CD14-positive monocyte (primary cell): Measurements from ENCODE around the gene MYO7A. TPM values are rescaled to one million over a fixed set of nuclear protein-coding genes. Genes with fewer than 3 reads are reported as not detected.

Experiments used
- DNase-seq, 3 donors: peaks; one replicate each; pipeline ENCODE4 v3.0.0-alpha.2; 2011 to 2022
- H2AFZ ChIP-seq: 2 replicates; pipeline ENCODE4 v1.6.0; 2012; ENCODE audit warnings: mild to moderate bottlenecking, low read depth, low read length, inconsistent platforms; ENCODE audit not compliant: insufficient read depth, poor library complexity, severe bottlenecking
- H3K27ac ChIP-seq, 2 donors: 1 replicate in 1 of 2; 2 replicates in 1 of 2; pipeline ENCODE4 v1.5.1; 2012 to 2013; ENCODE audit warnings: low read length in 2 of 2, control low read depth in 1 of 2, inconsistent platforms in 1 of 2, low read depth in 1 of 2, mild to moderate bottlenecking in 1 of 2
- H3K27me3 ChIP-seq, 2 donors: one replicate each; pipeline versions ENCODE4 v1.6.0 to v1.6.1; 2011 to 2013; ENCODE audit warnings: low read length in 2 of 2; ENCODE audit not compliant: control insufficient read depth in 2 of 2, insufficient read depth in 2 of 2
- H3K36me3 ChIP-seq, 2 donors: replicated peaks in 1 of 2; 1 replicate in 1 of 2; 2 replicates in 1 of 2; pipeline versions ENCODE4 v1.5.1 to v1.6.1; 2012 to 2013; ENCODE audit warnings: low read length in 2 of 2, control low read depth in 1 of 2, inconsistent platforms in 1 of 2, mild to moderate bottlenecking in 1 of 2; ENCODE audit not compliant: insufficient read depth in 2 of 2, control insufficient read depth in 1 of 2
- H3K4me1 ChIP-seq, 2 donors: 1 replicate in 1 of 2; 2 replicates in 1 of 2; pipeline versions ENCODE4 v1.5.1 to v1.6.1; 2012 to 2013; ENCODE audit warnings: low read length in 2 of 2, control low read depth in 1 of 2, inconsistent platforms in 1 of 2, mild to moderate bottlenecking in 1 of 2, moderate library complexity in 1 of 2; ENCODE audit not compliant: insufficient read depth in 2 of 2, control insufficient read depth in 1 of 2
- H3K4me2 ChIP-seq: replicated peaks from 2 replicates; pipeline ENCODE3; 2012; ENCODE audit warnings: low read length, moderate library complexity, mild to moderate bottlenecking; ENCODE audit not compliant: poor library complexity, severe bottlenecking; ENCODE audit errors: extremely low read depth
- H3K4me3 ChIP-seq, 3 experiments: fragments of 200-600 bp in 1 of 3; sonication (generic) in 1 of 3; replicated peaks in 1 of 3; 1 replicate in 2 of 3; 2 replicates in 1 of 3; pipeline ENCODE4 v1.5.1; 2011 to 2013; ENCODE audit warnings: low read length in 3 of 3, mild to moderate bottlenecking in 3 of 3, control low read depth in 2 of 3, low read depth in 2 of 3, inconsistent platforms in 1 of 3, moderate library complexity in 1 of 3
- H3K79me2 ChIP-seq: 2 replicates; pipeline ENCODE4 v1.6.0; 2012; ENCODE audit warnings: mild to moderate bottlenecking, control low read depth, inconsistent platforms, low read length, moderate library complexity; ENCODE audit not compliant: insufficient read depth
- H3K9ac ChIP-seq: 2 replicates; pipeline ENCODE4 v1.6.0; 2017; ENCODE audit warnings: low read length, mild to moderate bottlenecking; ENCODE audit not compliant: insufficient read depth, poor library complexity, severe bottlenecking
- H3K9me3 ChIP-seq, 2 donors: replicated peaks in 1 of 2; 1 replicate in 1 of 2; 2 replicates in 1 of 2; pipeline versions ENCODE4 v1.5.1 to v1.6.1; 2012 to 2013; ENCODE audit warnings: low read length in 2 of 2, control low read depth in 1 of 2; ENCODE audit not compliant: control insufficient read depth in 1 of 2, insufficient read depth in 1 of 2
- H4K20me1 ChIP-seq: 2 replicates; pipeline ENCODE4 v1.6.0; 2012; ENCODE audit warnings: mild to moderate bottlenecking, low read length, control low read depth, moderate library complexity; ENCODE audit not compliant: insufficient read depth
- H3K27ac Mint-ChIP-seq, 7 donors: one replicate each; pipeline ENCODE4 v1.8.0; 2020; ENCODE audit warnings: mild to moderate bottlenecking in 7 of 7, mixed read lengths in 7 of 7, moderate library complexity in 6 of 7, inconsistent platforms in 2 of 7
- H3K27me3 Mint-ChIP-seq, 3 donors: one replicate each; pipeline ENCODE4 v1.8.0; 2021 to 2022; ENCODE audit warnings: low read depth in 3 of 3, mild to moderate bottlenecking in 3 of 3, mixed read lengths in 3 of 3, moderate library complexity in 3 of 3, inconsistent platforms in 1 of 3
- H3K36me3 Mint-ChIP-seq, 2 donors: one replicate each; pipeline ENCODE4 v1.8.0; 2020; ENCODE audit warnings: mixed read lengths in 2 of 2, inconsistent platforms in 1 of 2, mild to moderate bottlenecking in 1 of 2
- H3K4me1 Mint-ChIP-seq: one replicate; pipeline ENCODE4 v1.8.0; 2020; ENCODE audit warnings: mild to moderate bottlenecking, mixed read lengths
- H3K4me3 Mint-ChIP-seq, 2 donors: one replicate each; pipeline ENCODE4 v1.8.0; 2020; ENCODE audit warnings: mild to moderate bottlenecking in 2 of 2, mixed read lengths in 2 of 2, moderate library complexity in 1 of 2
- H3K9me3 Mint-ChIP-seq, 7 donors: one replicate each; pipeline ENCODE4 v1.8.0; 2020 to 2022; ENCODE audit warnings: mixed read lengths in 7 of 7, mild to moderate bottlenecking in 6 of 7, moderate library complexity in 6 of 7, inconsistent platforms in 2 of 7
- whole genome bisulfite sequencing: methylation state at CpG from one replicate; pipeline ENCODE4 v1.1.5; 2013; ENCODE audit warnings: missing lambda C conversion rate; ENCODE audit not compliant: insufficient coverage; 5-methylcytosine and 5-hydroxymethylcytosine counted together
- intact Hi-C, 2 donors: fragments of 100-400 bp; cut with micrococcal nuclease; formaldehyde crosslinking; loops; one replicate each; pipeline versions ENCODE4 v1.15.0 to v1.15.1; 2023
- polyA plus RNA-seq, 3 donors: library from polyadenylated mRNA; depleted of rRNA in 1 of 3; unstranded in 2 of 3; stranded (reverse) in 1 of 3; fragments of 300-500 nt in 2 of 3; fragments of >200 nt in 1 of 3; fragmentation: Illumina TruSeq in 2 of 3; gene quantifications; 1 replicate in 2 of 3; 2 replicates in 1 of 3; pipeline ENCODE4 v1.2.3, GENCODE V29; 2012 to 2021
- TF ChIP-seq, protein P1 (sequence below): fragments of 200-600 bp; IDR thresholded peaks from one replicate; pipeline ENCODE4 v1.8.0; 2022; ENCODE audit warnings: antibody characterized with exemption, mild to moderate bottlenecking

MYO7A gene
- polyA plus RNA-seq, 3 donors: 3.5 to 7.8 (median 3.6) TPM

DNA sequence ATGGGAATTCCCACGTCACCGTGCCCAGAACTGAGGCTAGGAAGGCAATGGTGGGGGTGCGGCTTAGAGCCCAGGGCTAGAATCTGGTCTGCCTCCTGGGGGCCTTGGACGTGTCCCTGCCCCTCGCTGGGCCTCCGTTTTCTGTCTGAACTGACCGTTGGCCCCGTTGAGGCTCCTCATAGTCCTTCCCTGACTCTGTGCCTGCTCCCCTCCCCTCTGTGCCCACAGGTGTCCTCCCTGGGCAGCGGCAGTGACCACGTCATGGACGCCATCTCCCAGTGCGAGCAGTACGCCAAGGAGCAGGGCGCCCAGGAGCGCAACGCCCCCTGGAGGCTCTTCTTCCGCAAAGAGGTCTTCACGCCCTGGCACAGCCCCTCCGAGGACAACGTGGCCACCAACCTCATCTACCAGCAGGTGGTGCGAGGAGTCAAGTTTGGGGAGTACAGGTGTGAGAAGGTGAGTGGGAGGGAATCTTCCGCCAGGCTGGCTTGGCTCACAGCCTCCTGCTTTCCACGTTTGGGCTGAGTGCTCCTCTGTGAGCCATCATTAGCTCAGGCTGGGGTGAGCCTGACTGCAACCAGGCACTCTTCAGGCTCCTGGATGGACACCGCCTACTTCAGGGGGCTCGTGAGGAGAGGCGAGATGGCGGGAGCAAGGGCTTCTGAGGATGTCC is 63.9 kb downstream of the MYO7A start:
- intact Hi-C loops: no loop called here
- Mint-ChIP-seq H3K4me1 (peaks cover 3% of the 10 kb centered on the region), H3K9me3 (peaks cover 0 to 2% (median 0%) of the 10 kb centered on the region in 7 donors), H3K4me3 (peak overlapping the region; percentile 28 to 70), H3K36me3 (peaks cover 6 to 16% of the 10 kb centered on the region in 2 donors), H3K27me3 (peaks cover 0 to 2% (median 0%) of the 10 kb centered on the region in 3 donors), H3K27ac (peak overlapping the region in 1 of 7 donors; percentile 8)
- no peak overlapping the region for H2AFZ ChIP-seq
- H3K9me3 ChIP-seq: no peaks in the 10 kb centered on the region
- no peaks in the 10 kb centered on the region for H3K27me3 ChIP-seq
- H3K4me2 ChIP-seq: no peak overlapping the region
- H3K9ac ChIP-seq: no peak overlapping the region
- H3K4me3 ChIP-seq: no peak overlapping the region
- H3K36me3 ChIP-seq: peaks cover 7 to 15% of the 10 kb centered on the region in 2 donors
- H3K79me2 ChIP-seq: no peaks in the 10 kb centered on the region
- peak in 1 of 3 donors; percentile 12 for DNase-seq
- no peaks in the 10 kb centered on the region for H4K20me1 ChIP-seq
- H3K4me1 ChIP-seq: no peaks in the 10 kb centered on the region
- TF ChIP-seq, protein P1, sequence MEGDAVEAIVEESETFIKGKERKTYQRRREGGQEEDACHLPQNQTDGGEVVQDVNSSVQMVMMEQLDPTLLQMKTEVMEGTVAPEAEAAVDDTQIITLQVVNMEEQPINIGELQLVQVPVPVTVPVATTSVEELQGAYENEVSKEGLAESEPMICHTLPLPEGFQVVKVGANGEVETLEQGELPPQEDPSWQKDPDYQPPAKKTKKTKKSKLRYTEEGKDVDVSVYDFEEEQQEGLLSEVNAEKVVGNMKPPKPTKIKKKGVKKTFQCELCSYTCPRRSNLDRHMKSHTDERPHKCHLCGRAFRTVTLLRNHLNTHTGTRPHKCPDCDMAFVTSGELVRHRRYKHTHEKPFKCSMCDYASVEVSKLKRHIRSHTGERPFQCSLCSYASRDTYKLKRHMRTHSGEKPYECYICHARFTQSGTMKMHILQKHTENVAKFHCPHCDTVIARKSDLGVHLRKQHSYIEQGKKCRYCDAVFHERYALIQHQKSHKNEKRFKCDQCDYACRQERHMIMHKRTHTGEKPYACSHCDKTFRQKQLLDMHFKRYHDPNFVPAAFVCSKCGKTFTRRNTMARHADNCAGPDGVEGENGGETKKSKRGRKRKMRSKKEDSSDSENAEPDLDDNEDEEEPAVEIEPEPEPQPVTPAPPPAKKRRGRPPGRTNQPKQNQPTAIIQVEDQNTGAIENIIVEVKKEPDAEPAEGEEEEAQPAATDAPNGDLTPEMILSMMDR: peak; percentile 18
- 72% methylated on average over 20 of the region's 27 CpGs for WGBS
- H3K27ac ChIP-seq: no peak overlapping the region

DNA sequence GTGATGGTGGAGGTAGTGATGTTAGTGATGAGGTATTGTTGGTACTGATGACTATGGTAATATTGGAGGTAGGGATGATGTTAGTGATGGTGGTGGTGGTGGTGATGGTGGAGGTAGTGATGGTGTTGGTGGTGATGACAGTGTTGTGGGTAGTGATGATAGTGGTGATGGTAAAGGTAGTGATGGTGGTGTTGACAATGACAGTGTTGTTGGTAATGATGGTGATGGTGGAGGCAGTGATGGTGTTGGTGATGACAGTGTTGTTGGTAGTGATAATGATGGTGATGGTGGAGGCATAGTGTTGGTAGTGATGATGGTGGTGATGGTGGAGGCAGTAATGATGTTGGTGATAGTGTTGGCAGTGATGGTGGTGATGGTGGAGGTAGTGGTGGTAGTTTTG is 65.1 kb downstream of the MYO7A start:
- H4K20me1 ChIP-seq: no peaks in the 10 kb centered on the region
- intact Hi-C loops: no loop called here
- H3K4me3 ChIP-seq: no peak overlapping the region
- no peak overlapping the region for H3K27ac Mint-ChIP-seq
- no peak overlapping the region for H3K4me2 ChIP-seq
- peaks cover 3% of the 10 kb centered on the region for H3K4me1 Mint-ChIP-seq
- H3K4me3 Mint-ChIP-seq: no peak overlapping the region
- H3K27me3 ChIP-seq: no peaks in the 10 kb centered on the region
- peaks cover 7 to 18% of the 10 kb centered on the region in 2 donors for H3K36me3 ChIP-seq
- no peaks in the 10 kb centered on the region for H3K27me3 Mint-ChIP-seq
- peaks cover 6 to 12% of the 10 kb centered on the region in 2 donors for H3K36me3 Mint-ChIP-seq
- H3K4me1 ChIP-seq: no peaks in the 10 kb centered on the region
- TF ChIP-seq, protein P1: no peak
- H2AFZ ChIP-seq: no peak overlapping the region
- no peak overlapping the region for H3K27ac ChIP-seq
- no peak overlapping the region for H3K9ac ChIP-seq
- no peak for DNase-seq
- no peaks in the 10 kb centered on the region for H3K9me3 ChIP-seq
- no peaks in the 10 kb centered on the region for H3K79me2 ChIP-seq
- peaks cover 0 to 2% (median 0%) of the 10 kb centered on the region in 7 donors for H3K9me3 Mint-ChIP-seq
